Loucy (cell line): ENCODE data around the gene PLEKHA1.

Experiments used
- H2AFZ ChIP-seq: fragments of 200-600 bp; sonication (generic); 2 replicates; pipeline ENCODE4 v1.6.0; 2016; ENCODE audit warnings: antibody characterized with exemption, mild to moderate bottlenecking, low read length, moderate library complexity
- H3F3A ChIP-seq: fragments of 200-600 bp; 2 replicates; pipeline ENCODE4 v1.6.0; 2016; ENCODE audit warnings: antibody characterized with exemption, low read depth, mild to moderate bottlenecking
- H3K27me3 ChIP-seq: fragments of 200-600 bp; sonication (generic); 2 replicates; pipeline ENCODE4 v1.6.1; 2014; ENCODE audit warnings: low read length, mild to moderate bottlenecking; ENCODE audit not compliant: insufficient read depth, poor library complexity, severe bottlenecking
- H3K36me3 ChIP-seq: fragments of 200-600 bp; sonication (generic); 2 replicates; pipeline ENCODE4 v1.6.1; 2016; ENCODE audit warnings: low read length; ENCODE audit not compliant: insufficient read depth
- H3K4me1 ChIP-seq: fragments of 200-600 bp; sonication (generic); 2 replicates; pipeline ENCODE4 v1.5.1; 2014; ENCODE audit warnings: low read length, mild to moderate bottlenecking; ENCODE audit not compliant: insufficient read depth, poor library complexity, severe bottlenecking
- H3K4me2 ChIP-seq: fragments of 200-600 bp; sonication (generic); 2 replicates; pipeline ENCODE4 v1.6.0; 2014; ENCODE audit warnings: antibody characterized with exemption, low read length, low read depth, mild to moderate bottlenecking; ENCODE audit not compliant: poor library complexity, severe bottlenecking
- H3K4me3 ChIP-seq: fragments of 200-600 bp; sonication (generic); 2 replicates; pipeline ENCODE4 v1.5.1; 2014; ENCODE audit warnings: low read length, mild to moderate bottlenecking, mixed read lengths; ENCODE audit not compliant: poor library complexity, severe bottlenecking
- H3K79me2 ChIP-seq: fragments of 200-600 bp; sonication (generic); 2 replicates; pipeline ENCODE4 v1.6.1; 2014; ENCODE audit warnings: low read length; ENCODE audit not compliant: insufficient read depth
- H3K9ac ChIP-seq: fragments of 200-600 bp; sonication (generic); 2 replicates; pipeline ENCODE4 v1.6.0; 2014; ENCODE audit warnings: mild to moderate bottlenecking, low read depth, low read length, moderate library complexity; ENCODE audit not compliant: poor library complexity, severe bottlenecking
- H3K9me2 ChIP-seq: fragments of 200-600 bp; sonication (generic); replicated peaks from 2 replicates; pipeline ENCODE4 v1.6.1; 2016; ENCODE audit warnings: low read depth, low read length, mixed read lengths
- H3K9me3 ChIP-seq: fragments of 200-600 bp; sonication (generic); 2 replicates; pipeline ENCODE4 v1.6.1; 2014; ENCODE audit warnings: mild to moderate bottlenecking, antibody characterized with exemption, low read length, low read depth; ENCODE audit not compliant: insufficient read depth
- H4K20me1 ChIP-seq: fragments of 200-600 bp; sonication (generic); 2 replicates; pipeline ENCODE4 v1.6.0; 2014; ENCODE audit warnings: antibody characterized with exemption, low read length, mild to moderate bottlenecking; ENCODE audit not compliant: insufficient read depth, poor library complexity, severe bottlenecking
- CTCF ChIP-seq: fragments of 200-600 bp; sonication (generic); conservative IDR thresholded peaks from 2 replicates; pipeline ENCODE4 v1.5.1; 2014; ENCODE audit warnings: mild to moderate bottlenecking, antibody characterized with exemption, low read length
- EZH2phosphoT487 ChIP-seq: fragments of 200-600 bp; IDR thresholded peaks from 2 replicates; pipeline ENCODE4 v1.6.1; 2018; ENCODE audit warnings: antibody characterized with exemption, mild to moderate bottlenecking, moderate library complexity, borderline replicate concordance

PLEKHA1 gene

GRCh38 chr10:122402548-122403131 is 28.1 kb downstream of the PLEKHA1 start:
- Histone ChIP-seq H4K20me1 (no peaks in the 10 kb centered on the region), H3K4me1 (no peaks in the 10 kb centered on the region), H2AFZ (no peak overlapping the region), H3K4me2 (no peak overlapping the region), H3K4me3 (no peak overlapping the region), H3K36me3 (no peaks in the 10 kb centered on the region), H3F3A (no peaks in the 10 kb centered on the region), H3K9ac (no peak overlapping the region), H3K79me2 (no peaks in the 10 kb centered on the region), H3K27me3 (peaks cover 5% of the 10 kb centered on the region), H3K9me3 (no peaks in the 10 kb centered on the region), H3K9me2 (no peaks in the 10 kb centered on the region)
- TF ChIP-seq EZH2phosphoT487 = no peak
- no peak for TF ChIP-seq CTCF

- no peaks in the 10 kb centered on the region for H3F3A ChIP-seq
- no peaks in the 10 kb centered on the region for H4K20me1 ChIP-seq
- no peaks in the 10 kb centered on the region for H3K9me3 ChIP-seq
- H2AFZ ChIP-seq = no peak overlapping the region
- H3K4me2 ChIP-seq = no peak overlapping the region
- peaks cover 5% of the 10 kb centered on the region for H3K27me3 ChIP-seq
- H3K79me2 ChIP-seq = no peaks in the 10 kb centered on the region
- H3K9me2 ChIP-seq = no peaks in the 10 kb centered on the region
- TF ChIP-seq EZH2phosphoT487 = no peak
- TF ChIP-seq CTCF = no peak
- no peak overlapping the region for H3K4me3 ChIP-seq
- H3K9ac ChIP-seq = no peak overlapping the region
- H3K4me1 ChIP-seq = no peaks in the 10 kb centered on the region
- H3K36me3 ChIP-seq = no peaks in the 10 kb centered on the region
Measured at GRCh38 chr10:122404576-122404975, 30.1 kb downstream of the PLEKHA1 start.

- no peak for TF ChIP-seq EZH2phosphoT487
- no peak for TF ChIP-seq CTCF
- H3K9me3 ChIP-seq = no peaks in the 10 kb centered on the region
- no peaks in the 10 kb centered on the region for H3K4me1 ChIP-seq
- H3K27me3 ChIP-seq = peaks cover 11% of the 10 kb centered on the region
- no peak overlapping the region for H2AFZ ChIP-seq
- no peaks in the 10 kb centered on the region for H3K79me2 ChIP-seq
- H3K9ac ChIP-seq = no peak overlapping the region
- no peaks in the 10 kb centered on the region for H3K36me3 ChIP-seq
- H3K4me2 ChIP-seq = no peak overlapping the region
- no peaks in the 10 kb centered on the region for H3K9me2 ChIP-seq
- no peaks in the 10 kb centered on the region for H4K20me1 ChIP-seq
- H3F3A ChIP-seq = no peaks in the 10 kb centered on the region
- no peak overlapping the region for H3K4me3 ChIP-seq
Measured at GRCh38 chr10:122407375-122408125, 33.0 kb downstream of the PLEKHA1 start.
